Mesothelial cell of epicardium (in vitro differentiated cells): Measurements from ENCODE around the gene GPBAR1. TPM values are rescaled to one million over a fixed set of nuclear protein-coding genes. Genes with fewer than 3 reads are reported as not detected.

Source experiments
- DNase-seq, 2 experiments: peaks; one replicate each; pipeline ENCODE4 v3.0.0; 2021; ENCODE audit warnings: low spot score in 2 of 2; ENCODE audit not compliant: unreplicated experiment in 2 of 2
- H3K27ac Mint-ChIP-seq: 2 replicates; pipeline ENCODE4 v1.8.0; 2021; ENCODE audit warnings: mixed read lengths
- H3K27me3 Mint-ChIP-seq: 2 replicates; pipeline ENCODE4 v1.8.0; 2021; ENCODE audit warnings: low read depth, mixed read lengths
- H3K36me3 Mint-ChIP-seq: 2 replicates; pipeline ENCODE4 v1.8.0; 2021; ENCODE audit warnings: mixed read lengths
- H3K4me1 Mint-ChIP-seq: 2 replicates; pipeline ENCODE4 v1.8.0; 2021; ENCODE audit warnings: mixed read lengths
- H3K4me3 Mint-ChIP-seq: 2 replicates; pipeline ENCODE4 v1.8.0; 2021; ENCODE audit warnings: mild to moderate bottlenecking, moderate library complexity, mixed read lengths
- H3K9me3 Mint-ChIP-seq: 2 replicates; pipeline ENCODE4 v1.8.0; 2021; ENCODE audit warnings: mixed read lengths
- CTCF ChIP-seq: fragments of 200-600 bp; sonication (generic); IDR thresholded peaks from one replicate; pipeline ENCODE4 v1.5.0; 2021; ENCODE audit warnings: antibody characterized with exemption; ENCODE audit not compliant: unreplicated experiment
- total RNA-seq: library from RNA; stranded (reverse); gene quantifications from 3 replicates; pipeline ENCODE4 v1.2.1, GENCODE V29; 2021

GPBAR1 gene
- total RNA-seq, 1 donor from 2014 or later = 0.78 TPM

GRCh38 chr2:218275371-218276072 is 14.7 kb downstream of the GPBAR1 start:
- TF ChIP-seq CTCF = no peak
- no peaks in the 10 kb centered on the region for H3K27me3 Mint-ChIP-seq
- no peak for DNase-seq
- peaks cover 25% of the 10 kb centered on the region for H3K36me3 Mint-ChIP-seq
- no peak overlapping the region for H3K4me3 Mint-ChIP-seq
- peaks cover 20% of the 10 kb centered on the region for H3K4me1 Mint-ChIP-seq
- H3K9me3 Mint-ChIP-seq = no peaks in the 10 kb centered on the region
- no peak overlapping the region for H3K27ac Mint-ChIP-seq

DNA sequence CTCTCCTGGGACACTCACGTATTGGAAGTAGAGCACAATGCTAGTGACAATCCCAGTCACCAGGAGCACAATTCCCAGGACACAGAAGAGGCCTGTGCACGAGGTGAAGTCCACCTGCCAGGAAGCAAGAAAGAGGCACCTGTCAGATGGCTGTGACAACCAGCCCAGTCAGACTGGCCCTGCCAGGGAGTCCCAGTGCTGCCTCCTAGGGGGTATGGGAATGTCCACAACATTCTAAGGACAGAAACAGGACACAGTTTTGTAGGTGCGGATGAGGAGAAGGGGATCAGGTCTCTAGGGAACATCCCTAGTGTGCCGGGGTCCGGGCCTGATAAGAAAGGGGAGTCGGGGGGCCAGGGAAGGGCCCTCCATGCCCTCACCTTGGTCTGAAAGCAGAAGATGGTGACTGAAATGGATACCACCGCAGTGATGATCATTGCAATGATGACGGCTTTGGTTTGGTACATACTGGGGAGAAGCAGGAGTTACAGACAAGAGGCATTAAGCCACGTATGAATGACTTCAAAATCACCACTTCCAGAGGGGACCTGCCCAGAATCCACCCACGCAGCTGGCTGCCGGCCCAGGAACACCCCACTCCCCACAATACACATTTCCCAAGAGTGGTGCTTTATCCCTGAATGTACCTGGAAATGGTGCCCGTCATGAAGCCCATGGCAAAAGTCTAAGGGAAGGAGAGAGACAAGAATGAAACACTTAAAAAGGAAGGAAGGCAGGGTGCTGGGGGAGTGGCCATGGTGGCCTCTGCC is 16.4 kb downstream of the GPBAR1 start:
- Mint-ChIP-seq H3K36me3 (peaks cover 28% of the 10 kb centered on the region), H3K27ac (no peak overlapping the region), H3K4me3 (no peak overlapping the region), H3K4me1 (peaks cover 8% of the 10 kb centered on the region), H3K27me3 (no peaks in the 10 kb centered on the region), H3K9me3 (no peaks in the 10 kb centered on the region)
- TF ChIP-seq CTCF = no peak
- DNase-seq = no peak

DNA sequence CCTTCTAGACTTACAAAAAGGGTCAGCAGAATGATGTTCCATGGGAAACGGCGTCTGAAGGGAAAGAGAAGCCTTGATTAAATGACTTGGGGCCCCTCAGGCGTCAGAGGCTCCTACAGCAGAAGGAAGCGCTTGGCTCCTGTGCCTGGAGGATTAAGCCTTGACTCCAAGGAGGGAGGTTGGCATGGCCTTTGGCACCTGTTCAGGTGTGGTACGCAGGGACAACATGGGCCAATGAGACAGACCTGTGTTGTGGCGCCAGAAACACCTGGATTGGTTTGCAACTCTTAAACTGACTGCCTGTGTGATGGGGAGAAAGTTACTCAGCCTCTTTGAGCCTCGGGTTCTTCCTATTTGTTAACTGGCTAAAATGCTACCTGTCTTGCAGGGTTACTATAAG is 17.1 kb downstream of the GPBAR1 start:
- no peak for TF ChIP-seq CTCF
- no peak for DNase-seq
- Mint-ChIP-seq H3K9me3 (no peaks in the 10 kb centered on the region), H3K4me3 (no peak overlapping the region), H3K4me1 (peaks cover 10% of the 10 kb centered on the region), H3K27ac (no peak overlapping the region), H3K27me3 (no peaks in the 10 kb centered on the region), H3K36me3 (peaks cover 28% of the 10 kb centered on the region)

GRCh38 chr2:218278531-218279360 is 17.9 kb downstream of the GPBAR1 start:
- no peaks in the 10 kb centered on the region for H3K27me3 Mint-ChIP-seq
- peaks cover 17% of the 10 kb centered on the region for H3K4me1 Mint-ChIP-seq
- no peaks in the 10 kb centered on the region for H3K9me3 Mint-ChIP-seq
- DNase-seq = no peak
- TF ChIP-seq CTCF = no peak
- H3K36me3 Mint-ChIP-seq = peaks cover 26% of the 10 kb centered on the region
- no peak overlapping the region for H3K4me3 Mint-ChIP-seq
- H3K27ac Mint-ChIP-seq = no peak overlapping the region

DNA sequence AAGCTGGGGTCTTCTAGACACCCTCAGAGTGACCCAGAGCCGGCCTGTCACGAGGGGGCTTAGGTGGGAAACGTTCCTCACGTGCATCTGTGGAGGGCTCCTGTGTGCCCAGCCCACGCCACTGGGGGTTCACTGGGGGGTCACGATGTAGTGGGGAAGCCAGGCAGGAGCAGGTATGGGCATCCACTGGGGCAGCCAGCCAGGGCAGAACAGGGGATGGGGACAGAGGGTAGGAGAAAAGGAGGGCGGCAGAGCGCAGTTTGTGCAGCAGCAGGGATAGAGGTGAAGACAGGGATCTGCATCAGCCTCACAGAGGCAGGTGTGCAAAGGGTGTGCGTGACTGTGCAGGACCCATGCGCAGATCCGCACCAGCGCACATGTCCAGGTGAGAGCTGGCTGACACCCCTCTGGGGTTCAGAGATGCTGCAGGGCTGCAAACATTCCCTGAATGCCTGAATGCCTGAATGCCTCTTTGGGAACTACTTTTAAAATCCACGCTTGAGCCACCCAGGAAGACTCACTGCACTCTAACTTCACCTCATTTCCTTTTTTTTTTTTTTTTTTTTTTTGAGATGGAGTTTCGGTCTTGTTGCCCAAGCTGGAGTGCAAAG is 19.6 kb downstream of the GPBAR1 start:
- Mint-ChIP-seq H3K27me3 (no peaks in the 10 kb centered on the region), H3K4me3 (no peak overlapping the region), H3K27ac (no peak overlapping the region), H3K36me3 (peaks cover 23% of the 10 kb centered on the region), H3K4me1 (peaks cover 21% of the 10 kb centered on the region), H3K9me3 (no peaks in the 10 kb centered on the region)
- no peak for TF ChIP-seq CTCF
- no peak for DNase-seq
